GM18511 (cell line): Measurements from ENCODE around the gene RNF114.
A peak's percentile ranks its signal among the peaks of the same experiment; 100 is the strongest.
"Not testable (repeated sequence)": the region's sequence is repeated elsewhere in the genome, so short reads cannot be mapped to it uniquely, and the experiment has no call there.

Experiments
- ATAC-seq: cut with Tn5 transposase; IDR thresholded peaks from one replicate; pipeline ENCODE4 v1.9.1; 2021; ENCODE audit warnings: mild to moderate bottlenecking, moderate library complexity; ENCODE audit not compliant: unreplicated experiment

Gene RNF114

DNA sequence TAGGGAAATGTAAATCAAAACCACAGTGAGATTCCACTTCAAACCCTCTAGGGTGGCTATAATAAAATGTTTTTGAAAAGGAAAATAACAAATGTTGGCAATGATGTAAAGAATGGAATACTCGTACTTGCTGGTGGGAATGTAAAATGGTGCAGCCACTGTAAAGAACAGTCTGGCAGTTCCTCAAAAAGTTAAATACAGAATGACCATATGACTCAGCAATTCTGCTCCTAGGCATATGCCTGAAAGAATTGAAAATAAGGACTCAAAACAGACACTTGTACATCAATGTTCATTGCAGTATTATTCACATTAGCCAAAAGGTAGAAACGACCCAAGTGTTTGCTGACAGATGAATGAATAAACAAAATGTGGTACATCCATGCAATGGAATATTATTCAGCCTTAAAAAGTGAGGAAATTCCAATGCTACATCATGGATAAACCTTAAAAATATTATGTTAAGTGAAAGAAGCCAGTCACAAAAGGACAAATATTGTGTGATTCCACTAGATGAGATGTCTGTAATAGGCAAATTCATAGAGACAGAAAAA, 10.2 kb upstream of the RNF114 start:
- no peak for ATAC-seq

DNA sequence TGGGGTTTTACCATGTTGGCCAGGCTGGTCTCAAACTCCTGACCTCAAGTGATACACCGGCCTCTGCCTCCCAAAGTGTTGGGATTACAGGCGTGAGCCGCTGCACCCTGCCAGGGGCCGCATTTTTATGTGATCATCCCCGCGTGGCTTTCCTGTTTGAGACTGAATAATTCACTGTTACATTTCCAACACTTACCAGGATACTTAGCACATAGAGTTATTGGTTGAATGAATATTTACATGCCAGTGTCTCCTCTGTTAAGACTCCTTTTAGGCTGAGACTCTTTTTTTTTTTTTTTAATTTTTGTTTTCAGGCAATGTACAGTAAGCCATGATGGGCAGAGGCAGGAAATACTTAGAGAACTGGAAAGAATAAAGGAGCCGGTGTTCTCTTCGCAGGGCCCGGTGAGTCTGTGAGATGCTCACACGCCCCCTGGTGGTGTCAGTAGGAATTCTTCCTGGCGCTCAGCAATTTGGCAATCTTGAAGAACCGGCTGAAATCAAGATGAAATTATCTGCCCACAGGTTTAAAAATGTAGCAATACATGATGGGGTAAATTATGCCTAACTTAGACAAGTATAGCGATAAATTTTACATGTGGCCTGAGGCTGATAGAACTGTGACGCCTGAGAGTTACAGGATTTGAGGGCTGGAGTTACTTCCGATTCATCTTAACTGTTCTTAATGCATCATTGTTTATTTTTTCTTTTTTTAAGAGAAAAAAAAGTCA, 7.6 kb upstream of the RNF114 start:
- ATAC-seq, result peak; percentile 51

DNA sequence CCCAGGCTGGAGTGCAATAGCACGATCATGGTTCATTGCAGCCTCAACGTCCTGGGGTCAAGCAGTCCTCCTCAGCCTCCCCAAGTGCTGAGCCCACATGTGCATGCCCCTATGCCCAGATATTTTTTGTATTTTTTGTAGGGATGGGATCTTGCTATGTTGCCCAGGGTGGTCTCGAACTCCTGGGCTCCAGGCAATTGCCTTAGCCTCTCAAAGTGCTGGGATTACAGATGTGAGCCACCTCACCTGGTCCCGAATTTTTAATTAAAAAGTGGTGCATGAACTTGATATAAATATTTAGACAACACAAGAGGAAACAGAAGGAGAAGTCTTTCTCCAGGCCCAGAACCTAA, 7.1 kb upstream of the RNF114 start:
- no peak for ATAC-seq

DNA sequence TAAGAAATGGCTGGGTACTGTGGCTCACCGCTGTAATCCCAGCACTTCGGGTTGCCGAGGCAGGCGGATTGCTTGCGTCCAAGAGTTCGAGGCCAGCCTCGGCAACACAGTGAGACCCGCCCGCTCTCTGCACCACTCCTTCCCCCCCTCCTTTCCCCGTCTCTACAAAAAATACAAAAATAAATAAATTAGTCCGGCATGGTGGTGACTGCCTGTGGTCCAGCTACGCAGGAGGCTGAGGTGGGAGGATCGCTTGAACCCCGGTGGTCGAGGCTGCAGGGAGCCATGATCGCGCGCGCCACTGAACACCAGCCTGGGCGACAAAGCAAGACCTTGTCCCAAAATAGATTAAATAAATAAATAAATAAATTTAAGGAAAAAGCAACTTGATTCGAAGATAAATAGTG, 448 bp upstream of the RNF114 start:
- peak; percentile 21 for ATAC-seq

DNA sequence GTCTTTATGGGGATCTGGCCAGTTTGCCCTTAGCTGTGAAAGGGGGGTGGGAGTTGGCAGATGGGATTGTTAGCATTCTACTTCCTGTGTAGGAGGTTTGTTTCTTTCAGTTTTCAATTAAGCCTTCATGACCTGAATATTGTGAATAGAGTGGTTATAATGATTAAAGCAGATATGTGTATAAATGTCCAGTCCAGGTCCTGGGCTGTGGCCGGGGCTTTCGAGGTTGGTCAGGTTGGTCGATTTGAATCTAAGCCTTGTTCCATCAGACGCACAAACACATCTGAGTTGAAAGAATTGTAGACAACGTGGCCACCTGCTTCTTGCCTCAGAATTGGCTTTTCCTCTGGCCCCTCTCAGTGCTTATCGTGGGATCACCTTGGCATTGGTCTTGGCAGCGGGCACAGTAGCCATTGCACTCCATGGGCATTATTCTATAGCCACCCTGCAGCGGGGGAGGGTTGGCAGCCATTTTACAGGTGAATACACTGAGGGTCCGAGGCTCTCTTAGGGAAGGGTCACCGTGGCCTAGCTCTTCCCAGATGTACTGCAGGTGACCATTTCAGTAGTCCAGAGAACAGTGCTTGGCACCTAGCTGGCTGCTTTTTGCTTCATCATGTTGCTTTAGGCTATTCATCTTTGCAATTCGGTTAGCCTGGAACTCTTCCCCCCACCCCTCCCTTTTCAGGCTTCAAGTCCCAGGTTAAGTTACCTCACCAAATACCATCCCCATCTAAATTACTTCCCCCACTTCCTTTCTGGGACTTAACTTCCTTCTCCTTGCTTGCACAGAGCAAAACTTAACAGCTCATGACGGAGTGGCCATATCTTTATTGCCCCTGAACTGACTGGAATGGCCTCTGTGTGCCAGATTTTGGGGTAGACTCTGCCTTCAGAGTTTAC, 1.1 kb downstream of the RNF114 start:
- no peak for ATAC-seq

DNA sequence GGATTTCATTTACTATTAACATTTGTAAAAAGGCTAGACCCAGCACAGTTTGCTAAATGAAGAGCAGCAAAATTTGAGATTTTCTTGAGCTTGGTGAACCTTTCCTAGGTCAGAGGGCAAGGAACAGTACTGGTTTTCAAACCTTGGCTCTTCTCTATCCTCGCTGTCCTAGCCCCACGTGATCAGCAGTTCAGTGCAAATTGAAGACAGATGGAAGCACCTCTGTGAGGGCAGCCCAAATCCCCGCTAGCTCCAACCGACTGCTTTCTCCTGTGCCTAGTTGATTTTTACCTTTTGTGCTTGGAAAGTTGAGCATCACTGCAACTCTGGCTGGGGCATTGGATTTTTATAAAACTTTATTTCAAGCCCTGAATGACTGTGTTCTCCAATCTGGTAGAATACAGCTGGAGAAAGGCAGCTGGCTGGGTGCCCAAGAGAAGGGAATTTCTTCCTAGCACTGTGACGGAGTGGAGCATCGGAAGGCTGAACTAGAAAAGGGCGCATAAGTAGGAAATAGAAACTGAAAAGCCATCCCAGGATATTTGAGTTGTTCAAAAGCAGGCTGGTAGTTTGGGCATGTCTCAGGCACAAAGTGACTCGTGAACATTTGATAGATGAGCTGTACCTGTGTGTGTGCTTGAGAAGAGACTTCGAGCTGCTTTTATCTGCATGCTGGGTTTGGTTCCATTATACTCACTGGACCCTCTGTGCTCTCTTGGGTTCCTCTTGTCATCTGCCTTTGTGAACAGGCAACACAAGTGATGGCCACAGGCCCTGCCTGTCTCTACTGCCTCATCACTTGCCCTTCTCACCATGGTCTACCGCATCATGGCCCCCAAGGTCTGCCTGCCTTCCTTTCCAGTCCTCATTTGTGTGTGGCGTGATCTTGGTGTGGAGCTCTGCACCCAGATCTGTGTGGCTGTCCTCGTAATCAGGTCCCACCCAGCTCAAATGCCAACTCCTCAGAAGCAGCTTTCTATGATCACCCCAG, 2.3 kb downstream of the RNF114 start:
- no peak for ATAC-seq

DNA sequence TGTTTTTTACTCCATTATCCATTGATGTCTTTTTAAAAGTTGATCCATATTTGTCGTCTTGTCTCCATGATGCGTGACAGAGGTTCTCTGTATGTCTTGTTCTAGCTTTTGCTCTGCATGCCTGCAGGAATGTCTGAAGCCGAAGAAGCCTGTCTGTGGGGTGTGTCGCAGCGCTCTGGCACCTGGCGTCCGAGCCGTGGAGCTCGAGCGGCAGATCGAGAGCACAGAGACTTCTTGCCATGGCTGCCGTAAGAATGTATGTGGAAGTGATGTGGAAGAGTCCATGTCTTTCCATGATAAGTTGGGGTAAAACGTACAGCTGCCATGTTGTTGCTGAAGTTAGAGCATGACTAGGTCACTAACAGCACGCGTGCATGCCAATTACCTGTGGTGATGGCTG, 5.3 kb downstream of the RNF114 start:
- no peak for ATAC-seq

DNA sequence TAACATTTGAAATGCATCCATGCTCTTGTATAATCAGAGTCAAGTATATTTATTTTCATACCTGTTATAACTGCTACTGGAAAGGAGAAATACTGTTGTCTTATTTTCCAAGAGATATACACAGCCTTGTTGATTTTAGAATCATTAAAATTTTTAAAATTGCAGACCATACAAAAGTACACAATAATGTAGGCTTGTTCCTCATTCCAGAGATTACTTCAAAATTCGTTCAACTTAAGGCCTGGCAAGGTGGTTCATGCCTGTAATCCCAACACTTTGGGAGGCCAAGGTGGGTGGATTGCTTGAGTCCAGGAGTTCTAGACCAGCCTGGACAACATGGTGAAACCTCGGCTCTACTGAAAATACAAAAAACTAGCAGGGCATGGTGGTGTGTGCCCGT, 6.1 kb downstream of the RNF114 start:
- no peak for ATAC-seq

DNA sequence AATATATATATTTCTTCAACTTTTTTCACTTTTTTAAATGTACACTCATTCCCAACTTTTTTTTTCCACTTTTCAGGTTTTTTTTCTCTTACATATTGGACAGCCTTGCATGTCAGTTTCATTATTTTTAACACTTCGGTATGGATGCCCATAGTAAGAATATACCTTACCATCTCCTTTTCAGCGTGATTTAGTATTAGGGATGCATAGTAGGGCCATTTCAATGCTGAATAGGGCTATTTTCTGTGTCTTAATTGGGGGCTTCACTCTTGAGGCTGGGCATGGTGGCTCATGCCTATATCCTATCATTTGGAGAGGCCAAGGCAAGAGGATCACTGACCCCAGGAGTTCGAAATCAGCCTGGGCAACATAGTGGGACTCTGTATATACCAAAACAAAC, 6.7 kb downstream of the RNF114 start:
- no peak for ATAC-seq

DNA sequence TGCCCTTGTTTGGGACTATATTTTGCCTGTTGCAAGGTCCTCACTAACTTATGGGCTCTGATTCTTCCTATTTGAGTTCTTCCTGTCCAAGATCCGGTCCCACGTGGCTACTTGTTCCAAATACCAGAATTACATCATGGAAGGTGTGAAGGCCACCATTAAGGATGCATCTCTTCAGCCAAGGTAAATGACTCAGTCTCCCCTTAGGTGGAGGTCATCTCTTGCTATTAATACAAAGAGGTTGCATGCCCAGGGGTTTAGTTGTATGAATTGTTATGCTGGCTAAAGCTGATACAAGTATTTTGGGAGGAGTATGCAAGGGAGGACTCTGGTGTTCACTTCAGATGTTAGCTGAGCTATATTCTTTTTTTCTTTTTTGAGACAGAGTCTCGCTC, 9.1 kb downstream of the RNF114 start:
- ATAC-seq, result no peak

DNA sequence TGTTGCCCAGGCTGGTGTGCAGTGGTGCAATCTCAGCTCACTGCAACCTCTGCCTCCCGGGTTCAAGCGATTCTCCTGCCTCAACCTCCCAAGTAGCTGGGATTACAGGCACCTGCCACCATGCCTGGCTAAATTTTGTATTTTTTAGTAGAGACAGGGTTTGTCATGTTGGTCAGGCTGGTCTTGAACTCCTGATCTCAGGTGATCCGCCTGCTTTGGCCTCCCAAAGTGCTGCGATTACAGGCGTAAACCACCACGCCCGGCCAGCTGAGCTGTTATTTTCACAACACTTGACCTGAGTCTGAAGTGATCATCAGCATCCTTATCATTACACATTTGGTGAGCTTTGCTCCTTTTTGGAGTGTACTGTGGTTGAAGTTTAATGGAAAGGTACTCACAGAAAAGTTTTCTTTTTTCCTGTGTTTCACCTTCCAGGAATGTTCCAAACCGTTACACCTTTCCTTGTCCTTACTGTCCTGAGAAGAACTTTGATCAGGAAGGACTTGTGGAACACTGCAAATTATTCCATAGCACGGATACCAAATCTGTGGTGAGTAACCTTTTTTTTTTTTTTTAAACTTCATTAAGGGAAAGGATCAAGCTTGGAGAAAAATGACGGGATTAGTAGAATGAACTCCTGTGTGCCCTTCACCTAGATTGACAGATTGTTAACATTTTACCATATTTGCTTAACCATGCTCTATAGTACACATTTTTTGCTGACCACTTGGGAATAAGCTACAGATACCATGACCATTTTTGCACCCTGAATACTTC, 9.7 kb downstream of the RNF114 start:
- no peak for ATAC-seq

DNA sequence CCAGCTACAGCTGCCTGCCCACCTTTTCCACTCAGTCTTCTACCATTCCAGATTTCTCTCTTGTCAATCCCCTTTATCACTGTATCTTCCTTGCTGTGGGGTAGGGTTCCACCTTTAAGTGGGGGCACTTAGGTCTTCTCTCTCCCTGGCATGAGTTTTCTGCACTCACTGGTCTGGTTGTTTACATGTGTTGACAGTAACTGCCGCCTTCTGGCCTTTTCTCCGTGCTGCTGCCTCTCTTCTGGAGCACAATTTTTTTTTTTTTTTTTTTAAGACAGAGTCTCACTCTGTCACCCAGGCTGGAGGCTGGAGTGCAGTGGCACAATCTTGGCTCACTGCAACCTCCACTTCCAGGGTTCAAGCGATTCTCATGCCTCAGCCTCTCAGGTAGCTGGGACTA, 12.0 kb downstream of the RNF114 start:
- no peak for ATAC-seq

DNA sequence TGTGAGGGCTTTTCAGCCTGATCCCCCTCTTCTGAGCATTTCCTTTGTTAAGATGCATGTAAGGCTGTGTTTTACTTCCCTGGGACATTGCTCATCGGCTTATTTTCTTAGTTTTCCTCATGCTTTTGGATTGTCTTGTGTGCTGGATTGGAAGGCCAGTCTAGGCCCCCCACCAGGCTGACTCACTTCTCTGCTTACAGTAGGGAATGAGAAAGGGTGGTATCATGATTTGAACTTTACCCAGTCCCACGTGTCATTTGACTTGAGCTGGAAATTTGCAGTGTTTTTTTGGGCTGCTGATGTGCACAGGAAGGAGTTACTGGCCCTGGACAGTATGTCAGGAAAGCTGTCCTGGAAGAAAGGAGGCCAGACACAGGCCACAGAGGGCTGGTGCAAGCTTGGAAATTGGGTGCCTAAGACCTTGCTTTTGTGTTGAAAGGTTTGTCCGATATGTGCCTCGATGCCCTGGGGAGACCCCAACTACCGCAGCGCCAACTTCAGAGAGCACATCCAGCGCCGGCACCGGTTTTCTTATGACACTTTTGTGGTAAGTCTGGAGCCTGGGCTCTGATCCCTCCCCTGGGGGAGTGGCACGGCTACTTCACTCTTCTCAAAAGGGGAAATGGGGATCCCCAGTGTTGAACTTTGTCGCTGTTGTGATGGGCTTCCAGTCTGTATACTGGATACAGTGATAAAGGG, 12.8 kb downstream of the RNF114 start:
- ATAC-seq, result no peak

DNA sequence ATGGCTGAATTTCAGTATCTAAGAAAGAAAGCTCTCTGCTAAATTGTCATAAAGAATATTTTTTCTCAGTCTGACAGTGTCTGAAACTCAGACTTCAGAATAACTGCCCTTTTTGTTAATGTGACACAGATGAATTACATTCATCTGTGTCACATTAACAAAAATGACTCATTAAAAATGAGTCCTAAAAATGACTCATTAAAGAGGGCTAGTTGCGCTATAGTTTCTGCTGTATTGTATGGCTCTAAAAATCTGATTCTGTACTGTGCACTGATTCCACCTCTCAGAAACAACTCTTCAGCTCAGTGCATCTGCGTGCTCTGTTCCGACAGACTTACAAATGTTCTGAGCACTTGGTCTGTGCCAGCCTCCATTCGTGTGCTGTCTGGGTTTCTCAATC, 15.0 kb downstream of the RNF114 start:
- no peak for ATAC-seq

DNA sequence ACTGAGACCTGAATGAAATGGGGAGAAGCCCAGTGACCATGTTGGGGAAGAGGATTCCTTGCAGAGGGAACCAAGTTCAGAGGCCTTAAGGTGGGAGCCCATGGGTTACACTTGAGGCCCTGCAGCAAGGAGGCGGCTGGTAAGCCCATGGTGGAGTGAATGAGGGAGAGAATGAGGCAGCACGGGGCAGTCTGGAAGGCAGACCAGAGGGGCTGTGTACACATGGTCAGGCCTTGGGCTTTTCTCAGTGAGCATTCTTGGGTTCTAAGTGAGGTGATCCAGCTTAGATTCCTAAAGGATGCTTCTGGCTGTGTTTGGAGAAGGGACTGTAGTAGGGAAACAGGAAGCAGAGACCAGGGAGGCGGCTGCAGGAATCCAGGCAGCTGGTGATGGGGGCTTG, 19.0 kb downstream of the RNF114 start:
- no peak for ATAC-seq

DNA sequence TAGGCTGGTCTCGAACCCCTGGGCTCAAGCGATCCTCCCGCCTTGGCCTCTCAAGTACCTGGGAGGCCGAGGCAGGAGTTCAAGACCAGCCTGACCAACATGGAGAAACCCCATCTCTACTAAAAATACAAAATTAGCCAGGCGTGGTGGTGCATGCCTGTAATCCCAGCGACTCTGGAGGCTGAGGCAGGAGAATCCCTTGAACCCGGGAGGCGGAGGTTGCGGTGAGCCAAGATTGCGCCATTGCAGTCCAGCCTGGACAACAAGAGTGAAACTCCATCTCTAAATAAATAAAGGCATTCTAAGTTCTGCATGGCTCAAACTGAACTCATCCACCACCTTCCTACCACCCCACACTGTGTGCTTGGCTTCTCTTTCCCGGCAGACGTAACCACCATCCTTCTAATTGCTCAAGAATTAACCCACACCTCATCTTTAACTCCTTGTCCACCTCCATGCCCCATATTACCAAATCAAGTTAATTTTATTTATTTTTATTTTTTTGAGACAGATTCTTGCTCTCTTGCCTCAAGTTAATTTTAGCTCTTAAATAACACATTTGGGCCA, 19.7 kb downstream of the RNF114 start:
- ATAC-seq, result not testable (repeated sequence)

DNA sequence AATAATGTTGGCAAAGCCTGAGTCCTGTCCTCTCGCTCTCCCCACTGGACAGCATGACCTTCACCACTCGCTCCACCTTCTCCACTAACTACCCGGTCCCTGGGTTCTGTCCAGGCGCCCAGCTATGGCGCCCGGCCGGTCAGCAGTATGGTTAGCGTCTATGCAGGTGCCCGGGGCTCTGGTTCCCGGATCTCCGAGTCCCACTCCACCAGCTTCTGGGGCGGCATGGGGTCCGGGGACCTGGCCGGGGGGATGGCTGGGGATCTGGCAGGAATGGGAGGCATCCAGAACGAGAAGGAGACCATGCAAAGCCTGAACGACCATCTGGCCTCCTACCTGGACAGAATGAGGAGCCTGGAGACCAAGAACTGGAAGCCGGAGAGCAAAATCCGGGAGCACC, 20.5 kb downstream of the RNF114 start:
- ATAC-seq, result no peak

DNA sequence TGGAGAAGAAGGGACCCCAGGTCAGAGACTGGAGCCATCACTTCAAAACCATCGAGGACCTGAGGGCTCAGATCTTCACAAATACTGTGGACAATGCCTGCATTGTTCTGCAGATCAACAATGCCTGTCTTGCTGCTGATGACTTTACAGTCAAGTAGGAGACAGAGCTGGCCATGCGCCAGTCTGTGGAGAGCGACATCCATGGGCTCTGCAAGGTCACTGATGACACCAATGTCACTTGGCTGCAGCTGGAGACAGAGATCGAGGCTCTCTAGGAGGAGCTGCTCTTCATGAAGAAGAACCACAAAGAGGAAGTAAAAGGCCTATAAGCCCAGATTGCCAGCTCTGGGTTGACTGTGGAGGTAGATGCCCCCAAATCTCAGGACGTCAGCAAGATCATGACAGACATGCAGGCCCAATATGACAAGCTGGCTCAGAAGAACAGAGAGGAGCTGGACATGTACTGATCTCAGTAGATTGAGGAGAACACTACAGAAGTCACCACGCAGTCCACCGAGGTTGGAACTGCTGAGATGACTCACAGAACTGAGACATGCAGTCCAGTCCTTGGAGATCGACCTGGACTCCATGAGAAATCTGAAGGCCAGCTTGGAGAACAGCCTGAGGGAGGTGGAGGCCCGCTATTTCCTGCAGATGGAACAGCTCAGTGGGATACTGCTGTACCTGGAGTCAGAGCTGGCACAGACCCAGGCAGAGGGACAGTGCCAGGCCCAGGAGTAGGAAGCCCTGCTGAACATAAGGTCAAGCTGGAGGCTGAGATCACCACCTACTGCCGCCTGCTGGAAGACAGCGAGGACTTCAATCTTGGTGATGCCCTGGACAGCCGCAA, 21.1 kb downstream of the RNF114 start:
- ATAC-seq, result not testable (repeated sequence)
